ENCODE data around the gene SCGB3A1. TPM values are rescaled to one million over a fixed set of nuclear protein-coding genes. Genes with fewer than 3 reads are reported as not detected.

Gene SCGB3A1
- total RNA-seq, 1 donor from 2014 or later: not detected

GRCh38 chr5:180606215-180606785 is 15.0 kb upstream of the SCGB3A1 start:
- no peak for TF ChIP-seq CTCF (IDR thresholded peaks at IDR 0.05; ENCODE audit: partially characterized antibody, unreplicated experiment)
- DNase-seq: peak; percentile 2
- no peaks in the 10 kb centered on the region for H3K4me1 Mint-ChIP-seq (ENCODE audit: low read depth, unreplicated experiment)
- no peak overlapping the region for H3K27ac Mint-ChIP-seq (ENCODE audit: unreplicated experiment)
- no peak overlapping the region for H3K4me3 Mint-ChIP-seq (ENCODE audit: unreplicated experiment)
- peaks cover 5% of the 10 kb centered on the region for H3K36me3 Mint-ChIP-seq (ENCODE audit: unreplicated experiment)
- peaks cover 2% of the 10 kb centered on the region for H3K27me3 Mint-ChIP-seq (ENCODE audit: unreplicated experiment)
- H3K9me3 Mint-ChIP-seq (ENCODE audit: unreplicated experiment): peaks cover 3% of the 10 kb centered on the region

- Mint-ChIP-seq H3K4me1 (ENCODE audit: low read depth, unreplicated experiment) (no peaks in the 10 kb centered on the region), H3K36me3 (ENCODE audit: unreplicated experiment) (peaks cover 5% of the 10 kb centered on the region), H3K4me3 (ENCODE audit: unreplicated experiment) (no peak overlapping the region), H3K27me3 (ENCODE audit: unreplicated experiment) (peaks cover 3% of the 10 kb centered on the region), H3K27ac (ENCODE audit: unreplicated experiment) (no peak overlapping the region), H3K9me3 (ENCODE audit: unreplicated experiment) (peaks cover 3% of the 10 kb centered on the region)
- TF ChIP-seq CTCF (IDR thresholded peaks at IDR 0.05; ENCODE audit: partially characterized antibody, unreplicated experiment): peak; percentile 86
- DNase-seq: peak; percentile 67
These were observed 14.4 kb upstream of the SCGB3A1 start for GRCh38 chr5:180605554-180606214.

GRCh38 chr5:180604271-180604670 is 13.0 kb upstream of the SCGB3A1 start:
- no peak for TF ChIP-seq CTCF (IDR thresholded peaks at IDR 0.05; ENCODE audit: partially characterized antibody, unreplicated experiment)
- peaks cover 5% of the 10 kb centered on the region for H3K36me3 Mint-ChIP-seq (ENCODE audit: unreplicated experiment)
- H3K27me3 Mint-ChIP-seq (ENCODE audit: unreplicated experiment): peaks cover 4% of the 10 kb centered on the region
- DNase-seq: peak; percentile 3
- H3K4me1 Mint-ChIP-seq (ENCODE audit: low read depth, unreplicated experiment): no peaks in the 10 kb centered on the region
- peaks cover 4% of the 10 kb centered on the region for H3K9me3 Mint-ChIP-seq (ENCODE audit: unreplicated experiment)
- no peak overlapping the region for H3K27ac Mint-ChIP-seq (ENCODE audit: unreplicated experiment)
- H3K4me3 Mint-ChIP-seq (ENCODE audit: unreplicated experiment): no peak overlapping the region

GRCh38 chr5:180603076-180603594 is 11.8 kb upstream of the SCGB3A1 start:
- Mint-ChIP-seq H3K4me1 (ENCODE audit: low read depth, unreplicated experiment) (no peaks in the 10 kb centered on the region), H3K4me3 (ENCODE audit: unreplicated experiment) (no peak overlapping the region), H3K36me3 (ENCODE audit: unreplicated experiment) (peaks cover 5% of the 10 kb centered on the region), H3K9me3 (ENCODE audit: unreplicated experiment) (peaks cover 4% of the 10 kb centered on the region), H3K27me3 (ENCODE audit: unreplicated experiment) (peaks cover 6% of the 10 kb centered on the region), H3K27ac (ENCODE audit: unreplicated experiment) (no peak overlapping the region)
- no peak for TF ChIP-seq CTCF (IDR thresholded peaks at IDR 0.05; ENCODE audit: partially characterized antibody, unreplicated experiment)
- peak; percentile 10 for DNase-seq

GRCh38 chr5:180602481-180603075 is 11.3 kb upstream of the SCGB3A1 start:
- Mint-ChIP-seq H3K36me3 (ENCODE audit: unreplicated experiment) (peaks cover 5% of the 10 kb centered on the region), H3K4me3 (ENCODE audit: unreplicated experiment) (no peak overlapping the region)

More at GRCh38 chr5:180602481-180603075, 11.3 kb upstream of the SCGB3A1 start:
- Mint-ChIP-seq H3K9me3 (ENCODE audit: unreplicated experiment) (peaks cover 4% of the 10 kb centered on the region), H3K27ac (ENCODE audit: unreplicated experiment) (no peak overlapping the region), H3K27me3 (ENCODE audit: unreplicated experiment) (peaks cover 6% of the 10 kb centered on the region), H3K4me1 (ENCODE audit: low read depth, unreplicated experiment) (no peaks in the 10 kb centered on the region)
- TF ChIP-seq CTCF (IDR thresholded peaks at IDR 0.05; ENCODE audit: partially characterized antibody, unreplicated experiment): no peak
- DNase-seq: peak; percentile 13
